ENCODE data around the gene OAT. TPM values are rescaled to one million over a fixed set of nuclear protein-coding genes. Genes with fewer than 3 reads are reported as not detected.

Gene OAT
- total and polyA plus RNA-seq, 2 experiments from 2014 or later: 232 to 263 TPM

DNA sequence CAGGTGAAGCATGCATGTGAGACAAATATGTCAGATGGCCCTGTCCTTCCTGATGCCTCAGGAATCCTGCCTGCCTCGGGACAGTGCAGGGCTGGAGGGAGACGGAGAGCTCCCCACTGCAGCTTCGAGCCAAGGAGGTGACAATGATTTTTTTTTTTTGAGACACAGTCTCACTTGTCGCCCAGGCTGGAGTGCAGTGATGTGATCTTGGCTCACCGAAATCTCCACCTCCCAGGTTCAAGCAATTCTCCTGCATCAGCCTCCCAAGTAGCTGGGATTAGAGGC lies 68.8 kb downstream of the OAT start:
- Histone ChIP-seq H3K79me2 (ENCODE audit: insufficient read depth) (no peaks in the 10 kb centered on the region), H3F3A (ENCODE audit: insufficient read depth) (no peaks in the 10 kb centered on the region), H3K9me2 (ENCODE audit: insufficient read depth) (no peaks in the 10 kb centered on the region), H3K36me3 (ENCODE audit: low read depth) (no peaks in the 10 kb centered on the region), H3K27me3 (replicated peaks; ENCODE audit: insufficient read depth) (0 out of 2 replicates have a peak, but pooled peaks cover 5% of the 10 kb centered on the region), H3K27ac (no peak overlapping the region), H3K4me2 (ENCODE audit: unreplicated experiment) (no peak overlapping the region), H3K9me3 (ENCODE audit: low read depth) (no peaks in the 10 kb centered on the region), H3K4me3 (no peak overlapping the region), H3K9ac (no peak overlapping the region), H4K20me1 (ENCODE audit: insufficient read depth) (no peaks in the 10 kb centered on the region), H2AFZ (no peak overlapping the region), H3K4me1 (ENCODE audit: insufficient read depth) (no peaks in the 10 kb centered on the region)
- 48 to 54% methylated on average over 5 of the region's 5 CpGs for WGBS, 2 experiments (ENCODE audit: low coverage in 1 of 2, low lambda C conversion rate in 2 of 2, missing lambda C conversion rate in 2 of 2)
- in situ Hi-C loops (cut with MboI): no loop called here
- DNase-seq: no peak
- TF ChIP-seq EZH2 (IDR thresholded peaks at IDR 0.05; ENCODE audit: insufficient read depth, poor library complexity, severe bottlenecking) (no peak), EZH2phosphoT487 (IDR thresholded peaks at IDR 0.05; ENCODE audit: insufficient read depth, low read depth) (no peak)

DNA sequence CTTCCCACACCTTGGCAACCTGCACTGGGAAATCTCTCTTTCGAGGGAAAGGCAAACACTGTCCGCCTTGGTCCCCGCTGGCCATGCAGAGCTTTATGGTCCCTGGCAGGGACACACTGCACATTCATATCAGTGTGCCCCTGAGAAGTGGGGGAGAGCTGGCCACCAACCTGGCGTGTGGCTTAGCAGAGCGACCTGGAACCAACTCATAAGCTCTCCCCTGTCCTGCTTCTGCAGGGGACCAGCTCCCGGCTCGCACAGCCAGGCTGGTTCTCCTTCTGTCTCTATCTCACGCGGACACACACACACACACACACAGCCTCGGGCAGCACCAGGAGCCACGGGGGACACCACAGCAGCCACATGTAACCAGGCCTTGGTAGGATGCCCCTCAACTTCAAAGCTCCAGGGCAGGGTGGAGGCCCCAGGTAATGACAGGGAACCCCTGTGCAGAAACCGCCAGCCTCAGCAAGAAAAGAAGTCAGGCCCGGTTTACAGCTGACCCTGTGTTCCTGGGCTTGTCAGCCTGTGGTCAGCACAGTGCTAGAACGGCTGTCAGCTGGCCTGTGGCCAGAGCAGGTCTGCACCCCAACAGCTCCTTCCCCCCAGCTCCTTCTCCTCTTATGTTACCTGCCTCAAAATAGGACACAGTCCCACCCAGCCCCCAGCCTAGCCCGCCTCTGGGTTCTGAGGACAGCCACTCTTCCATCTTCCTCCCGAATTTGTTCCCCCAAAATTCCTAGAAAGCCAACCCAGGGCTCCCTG lies 69.3 kb downstream of the OAT start:
- Histone ChIP-seq H2AFZ (no peak overlapping the region), H3K9me3 (ENCODE audit: low read depth) (no peaks in the 10 kb centered on the region), H3K27me3 (replicated peaks; ENCODE audit: insufficient read depth) (0 out of 2 replicates have a peak, but pooled peaks cover 5% of the 10 kb centered on the region), H3K9me2 (ENCODE audit: insufficient read depth) (no peaks in the 10 kb centered on the region), H3F3A (ENCODE audit: insufficient read depth) (no peaks in the 10 kb centered on the region), H3K4me3 (no peak overlapping the region), H3K79me2 (ENCODE audit: insufficient read depth) (no peaks in the 10 kb centered on the region), H4K20me1 (ENCODE audit: insufficient read depth) (no peaks in the 10 kb centered on the region), H3K36me3 (ENCODE audit: low read depth) (no peaks in the 10 kb centered on the region), H3K4me1 (ENCODE audit: insufficient read depth) (no peaks in the 10 kb centered on the region), H3K4me2 (ENCODE audit: unreplicated experiment) (no peak overlapping the region), H3K27ac (no peak overlapping the region), H3K9ac (no peak overlapping the region)
- WGBS, 2 experiments (ENCODE audit: low coverage in 1 of 2, low lambda C conversion rate in 2 of 2, missing lambda C conversion rate in 2 of 2): 59 to 71% methylated on average over 12 to 16 of the region's 16 CpGs
- no peak for DNase-seq
- TF ChIP-seq EZH2 (IDR thresholded peaks at IDR 0.05; ENCODE audit: insufficient read depth, poor library complexity, severe bottlenecking) (no peak), EZH2phosphoT487 (IDR thresholded peaks at IDR 0.05; ENCODE audit: insufficient read depth, low read depth) (no peak)
- in situ Hi-C loops (cut with MboI): no loop called here

DNA sequence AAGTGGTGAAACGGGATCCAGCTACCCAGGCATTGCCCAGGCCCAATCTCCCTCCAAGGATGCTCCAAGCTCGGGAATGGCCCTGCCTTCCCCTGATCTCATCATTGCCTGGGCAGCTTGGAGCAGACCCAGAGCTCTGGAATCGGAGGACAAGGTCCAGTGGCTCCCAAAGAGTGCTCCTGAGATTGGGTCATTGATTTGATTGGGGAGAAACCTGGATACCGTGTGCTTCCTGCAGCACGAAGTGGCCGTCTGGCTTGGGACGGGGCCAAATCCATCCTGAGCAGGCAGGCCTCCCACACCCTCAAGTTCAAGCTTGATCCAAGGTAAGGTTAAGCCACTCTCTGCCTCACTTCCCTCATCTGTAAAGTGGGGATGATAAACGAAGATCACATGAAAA lies 69.9 kb downstream of the OAT start:
- no peaks in the 10 kb centered on the region for H3K36me3 ChIP-seq (ENCODE audit: low read depth)
- in situ Hi-C loops (cut with MboI): no loop called here
- H3F3A ChIP-seq (ENCODE audit: insufficient read depth): no peaks in the 10 kb centered on the region
- H3K9me3 ChIP-seq (ENCODE audit: low read depth): no peaks in the 10 kb centered on the region
- H3K27ac ChIP-seq: no peak overlapping the region
- H3K4me2 ChIP-seq (ENCODE audit: unreplicated experiment): no peak overlapping the region
- H4K20me1 ChIP-seq (ENCODE audit: insufficient read depth): no peaks in the 10 kb centered on the region
- H2AFZ ChIP-seq: no peak overlapping the region
- H3K4me3 ChIP-seq: no peak overlapping the region
- H3K4me1 ChIP-seq (ENCODE audit: insufficient read depth): no peaks in the 10 kb centered on the region
- H3K79me2 ChIP-seq (ENCODE audit: insufficient read depth): no peaks in the 10 kb centered on the region
- TF ChIP-seq EZH2phosphoT487 (IDR thresholded peaks at IDR 0.05; ENCODE audit: insufficient read depth, low read depth): no peak
- no peak for TF ChIP-seq EZH2 (IDR thresholded peaks at IDR 0.05; ENCODE audit: insufficient read depth, poor library complexity, severe bottlenecking)
- no peak for DNase-seq
- no peak overlapping the region for H3K9ac ChIP-seq
- 47 to 53% methylated on average over 8 of the region's 8 CpGs for WGBS, 2 experiments (ENCODE audit: low coverage in 1 of 2, low lambda C conversion rate in 2 of 2, missing lambda C conversion rate in 2 of 2)
- 0 out of 2 replicates have a peak, but pooled peaks cover 5% of the 10 kb centered on the region for H3K27me3 ChIP-seq (replicated peaks; ENCODE audit: insufficient read depth)
- H3K9me2 ChIP-seq (ENCODE audit: insufficient read depth): no peaks in the 10 kb centered on the region

DNA sequence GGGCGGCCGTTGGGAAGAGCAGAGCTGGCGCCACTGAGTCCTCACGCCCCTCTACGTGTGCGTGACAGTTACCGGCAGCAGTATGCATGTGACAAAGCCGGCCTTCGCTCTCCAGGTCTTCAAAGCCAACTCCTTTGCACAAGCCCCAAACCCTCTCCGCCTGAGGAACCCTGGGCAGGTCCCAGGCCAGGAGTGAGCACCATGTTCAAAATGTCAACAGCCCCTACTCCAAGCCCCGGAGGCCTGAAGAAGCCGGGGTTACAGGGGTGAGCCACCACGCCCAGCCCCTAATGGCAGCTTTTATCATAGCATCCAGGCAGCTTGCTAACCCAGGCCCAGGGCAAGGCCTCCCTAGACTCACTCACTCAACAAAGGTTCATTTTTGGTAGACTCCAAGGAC lies 70.8 kb downstream of the OAT start:
- WGBS, 2 experiments (ENCODE audit: low coverage in 1 of 2, low lambda C conversion rate in 2 of 2, missing lambda C conversion rate in 2 of 2): 55 to 56% methylated on average over 13 of the region's 13 CpGs

More for the DNA sequence above, 70.8 kb downstream of the OAT start:
- Histone ChIP-seq H2AFZ (no peak overlapping the region), H3F3A (ENCODE audit: insufficient read depth) (no peaks in the 10 kb centered on the region), H3K4me2 (ENCODE audit: unreplicated experiment) (no peak overlapping the region), H3K9me3 (ENCODE audit: low read depth) (no peaks in the 10 kb centered on the region), H3K9ac (no peak overlapping the region), H3K4me1 (ENCODE audit: insufficient read depth) (no peaks in the 10 kb centered on the region), H3K79me2 (ENCODE audit: insufficient read depth) (no peaks in the 10 kb centered on the region), H4K20me1 (ENCODE audit: insufficient read depth) (no peaks in the 10 kb centered on the region), H3K27me3 (replicated peaks; ENCODE audit: insufficient read depth) (0 out of 2 replicates have a peak, but pooled peaks cover 5% of the 10 kb centered on the region), H3K36me3 (ENCODE audit: low read depth) (no peaks in the 10 kb centered on the region), H3K4me3 (no peak overlapping the region), H3K27ac (no peak overlapping the region), H3K9me2 (ENCODE audit: insufficient read depth) (no peaks in the 10 kb centered on the region)
- no peak for TF ChIP-seq EZH2 (IDR thresholded peaks at IDR 0.05; ENCODE audit: insufficient read depth, poor library complexity, severe bottlenecking)
- TF ChIP-seq EZH2phosphoT487 (IDR thresholded peaks at IDR 0.05; ENCODE audit: insufficient read depth, low read depth): no peak
- no peak for DNase-seq
- in situ Hi-C loops (cut with MboI): no loop called here

Other genes starting within 250 kb of the OAT start
- not detected in 2 replicates for gene NKX1-2, start 31.1 kb upstream of the OAT start, total RNA-seq (2014; rRNA removed; shearing (Covaris generic))
- not detected in 2 replicates for gene NKX1-2, start 31.1 kb upstream of the OAT start, polyA plus RNA-seq (2016; fragmentation: Nextera tagmentation; extraction: Ambion mirVana)
- gene LHPP, start 42.9 kb upstream of the OAT start, total RNA-seq (2014; rRNA removed; shearing (Covaris generic)): 17.5 and 19.0 TPM in 2 replicates
- gene LHPP, start 42.9 kb upstream of the OAT start, polyA plus RNA-seq (2016; fragmentation: Nextera tagmentation; extraction: Ambion mirVana): 22.4 and 22.9 TPM in 2 replicates

Data from GM23248 (cell line).